NCI-H2227 treated with DMSO at 0.1 percent for 48 hours (cell line): ENCODE measurements around the gene AMBRA1.

Source experiments
- DNase-seq: peaks from one replicate; lab custom pipeline; 2025; lab: John Stamatoyannopoulos, UW

Gene AMBRA1

DNA sequence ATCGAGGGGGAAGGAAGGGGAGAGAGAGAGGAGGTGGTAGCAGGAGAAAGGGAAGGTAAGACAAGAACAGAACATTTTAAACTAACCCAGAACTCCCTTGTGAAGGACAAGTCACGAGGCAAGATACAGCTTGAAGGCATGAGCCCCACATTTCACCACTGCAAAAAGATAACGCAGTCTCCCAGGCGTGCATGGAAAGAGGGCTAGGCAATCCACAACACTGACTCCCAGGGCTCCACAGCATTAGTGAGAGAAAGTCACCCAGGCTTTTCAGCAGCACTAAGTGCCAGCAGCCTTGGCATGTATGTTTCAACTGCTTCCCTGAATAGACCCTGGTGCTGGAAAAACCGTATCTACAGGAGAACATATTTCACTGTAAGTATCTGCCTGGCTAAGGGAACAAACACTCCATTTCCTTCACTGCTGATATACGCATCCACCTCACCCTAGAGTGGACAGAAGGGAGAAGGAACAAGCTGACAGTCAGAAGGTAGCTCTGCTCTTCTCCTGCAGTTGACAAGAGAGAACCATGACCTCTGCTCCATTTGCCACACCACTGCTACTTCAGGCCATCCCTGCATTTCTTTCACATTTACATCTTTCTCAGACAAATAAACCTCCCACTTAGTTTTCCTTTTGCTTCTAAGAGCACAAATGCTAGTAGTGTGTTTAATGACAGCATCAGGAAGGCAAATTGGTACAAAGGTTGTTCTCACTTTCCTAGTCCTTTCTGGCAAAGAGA, 87.9 kb downstream of the AMBRA1 start:
- DNase-seq = no peak

DNA sequence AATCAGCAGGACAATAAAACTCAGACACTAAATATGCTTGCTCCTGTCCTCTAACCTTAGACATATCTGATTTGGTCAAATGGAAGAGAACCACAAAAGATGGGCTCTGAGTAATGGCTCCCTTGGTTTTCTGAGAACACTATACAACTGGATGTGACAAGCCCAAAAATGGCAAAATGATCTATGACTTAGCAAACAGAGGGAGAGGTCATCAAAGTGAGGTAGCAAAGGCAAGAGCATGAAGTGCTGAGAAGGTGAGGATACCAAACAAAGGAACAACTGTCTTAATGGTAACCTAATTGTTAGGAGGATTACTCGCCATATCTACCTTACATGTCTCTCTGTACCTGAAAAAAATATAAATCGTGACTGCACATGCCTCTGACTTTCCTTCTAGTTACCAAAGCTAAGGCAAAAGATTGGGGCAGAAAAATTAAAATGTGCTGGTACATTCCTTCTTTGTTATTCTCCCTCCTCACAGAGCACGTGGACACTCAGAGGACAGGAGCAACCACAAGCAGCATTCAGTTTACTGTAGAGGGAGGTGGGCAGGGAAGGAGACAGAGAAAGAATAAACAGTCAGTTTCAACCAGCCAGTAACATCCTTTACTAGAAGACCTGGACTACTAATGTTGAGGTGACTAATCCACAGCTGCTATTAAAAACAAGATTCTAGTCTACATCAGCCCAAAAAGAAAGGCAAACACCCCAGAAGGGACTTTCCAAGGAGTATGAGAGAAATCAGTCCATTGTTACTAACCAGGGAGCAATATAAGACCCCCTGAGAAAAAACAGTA, 88.8 kb downstream of the AMBRA1 start:
- DNase-seq = no peak

DNA sequence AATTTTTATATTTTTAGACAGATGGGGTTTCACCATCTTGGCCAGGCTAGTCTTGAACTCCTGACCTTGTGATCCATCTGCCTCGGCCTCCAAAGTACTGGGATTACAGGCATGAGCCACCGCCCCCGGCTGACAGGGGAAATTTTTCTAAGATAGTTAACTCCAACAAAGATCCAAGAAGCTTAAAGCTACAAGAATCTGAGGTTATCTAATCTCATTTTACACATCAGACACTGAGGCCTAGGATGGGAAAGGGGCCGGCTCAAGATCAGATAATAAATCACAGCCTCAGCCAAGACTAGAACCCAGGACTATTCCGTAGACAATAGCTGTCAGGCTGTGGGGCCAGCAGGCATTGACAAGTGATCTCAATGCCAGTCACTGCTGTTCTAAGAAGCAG, 94.0 kb downstream of the AMBRA1 start:
- DNase-seq = no peak

DNA sequence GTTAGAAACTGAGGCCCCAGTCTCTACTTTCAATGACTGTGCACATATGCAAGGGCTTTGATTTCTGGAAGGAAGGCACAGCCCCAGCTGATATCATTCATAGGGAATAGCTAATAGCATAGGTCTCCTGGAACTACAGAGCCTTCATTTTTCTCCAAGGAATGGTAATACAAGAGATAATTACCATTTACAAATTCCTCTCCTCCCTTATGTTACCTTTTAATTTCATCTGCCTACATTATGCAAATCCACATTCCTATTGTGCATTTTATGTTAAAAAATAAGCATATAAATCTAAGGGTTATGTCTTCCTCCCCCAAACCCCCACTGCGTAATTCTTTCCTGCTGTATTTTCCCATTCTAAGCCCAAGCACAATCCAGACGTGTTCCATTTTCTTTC, 94.9 kb downstream of the AMBRA1 start:
- DNase-seq = no peak

DNA sequence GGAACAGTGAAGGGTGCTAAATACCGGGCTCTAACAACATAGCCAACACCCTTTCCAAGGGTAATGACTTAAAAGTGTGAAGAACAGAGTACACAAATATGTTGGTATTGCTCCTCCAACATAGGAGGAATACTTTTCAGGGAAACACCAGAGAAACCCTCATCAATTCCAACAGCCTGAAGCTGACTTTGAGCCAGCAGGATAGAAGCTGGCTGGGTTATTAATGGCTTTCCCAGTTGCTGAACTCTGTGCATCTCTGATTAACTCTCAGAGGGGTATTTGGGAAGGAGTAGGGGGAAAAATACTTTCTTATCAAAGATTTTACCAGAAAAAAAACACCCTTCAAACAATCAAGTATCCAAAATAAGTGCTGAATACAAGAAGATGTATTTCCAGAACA, 95.6 kb downstream of the AMBRA1 start:
- DNase-seq = no peak

DNA sequence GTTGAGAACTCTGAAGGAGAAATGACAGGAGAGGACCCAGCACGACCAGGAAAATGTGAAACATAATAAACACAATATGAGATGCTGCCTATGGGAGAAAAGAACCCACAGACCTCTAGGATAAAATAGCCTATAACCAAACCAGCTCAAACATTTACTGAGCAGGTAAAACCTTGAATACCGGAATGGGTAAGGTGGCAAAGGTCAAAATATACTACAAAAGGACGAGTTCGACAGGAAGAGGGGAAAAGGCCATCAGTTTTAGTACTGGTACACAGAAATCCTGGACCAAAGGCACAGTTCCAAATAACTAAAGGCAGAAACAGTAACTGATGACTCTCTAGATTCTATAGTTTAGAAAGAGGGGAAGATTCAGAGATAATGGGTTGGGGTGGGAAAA, 96.3 kb downstream of the AMBRA1 start:
- no peak for DNase-seq

DNA sequence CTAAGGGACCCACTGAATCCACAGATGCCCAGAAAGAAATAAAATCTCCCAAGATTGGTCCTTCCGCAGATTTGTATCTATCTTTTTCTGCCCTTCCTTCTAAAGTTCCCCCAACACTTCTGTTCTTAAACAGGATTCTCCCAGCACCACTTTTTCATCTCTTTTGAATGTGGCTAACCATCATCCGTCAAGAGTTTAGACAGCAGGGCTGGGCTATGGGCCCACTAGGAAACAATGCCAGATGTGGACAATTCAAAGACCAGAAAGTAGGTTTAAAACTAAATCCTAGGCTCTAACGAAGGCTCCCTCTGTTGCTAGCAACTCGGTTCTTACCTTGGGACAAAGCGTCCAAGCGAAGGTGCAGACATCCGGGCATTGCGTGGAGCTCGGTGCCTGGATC, 100.0 kb downstream of the AMBRA1 start:
- DNase-seq = no peak

DNA sequence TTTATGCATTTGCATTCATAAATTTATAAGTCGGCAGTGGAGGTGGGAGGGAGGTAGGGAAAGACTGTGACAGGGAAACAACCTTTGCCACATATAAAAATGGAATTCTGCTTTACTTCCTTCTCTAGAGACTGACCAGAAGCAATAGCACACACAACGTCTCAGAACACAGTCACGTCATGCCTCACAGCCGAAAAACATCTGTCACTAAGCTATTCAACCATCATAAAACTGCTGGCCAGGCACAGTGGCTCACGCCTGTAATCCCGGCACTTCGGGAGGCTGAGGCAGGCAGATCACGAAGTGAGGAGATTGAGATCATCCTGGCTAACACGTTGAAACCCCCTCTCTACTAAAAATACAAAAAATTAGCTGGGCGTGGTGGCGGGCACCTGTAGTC, 101.3 kb downstream of the AMBRA1 start:
- DNase-seq = no peak

DNA sequence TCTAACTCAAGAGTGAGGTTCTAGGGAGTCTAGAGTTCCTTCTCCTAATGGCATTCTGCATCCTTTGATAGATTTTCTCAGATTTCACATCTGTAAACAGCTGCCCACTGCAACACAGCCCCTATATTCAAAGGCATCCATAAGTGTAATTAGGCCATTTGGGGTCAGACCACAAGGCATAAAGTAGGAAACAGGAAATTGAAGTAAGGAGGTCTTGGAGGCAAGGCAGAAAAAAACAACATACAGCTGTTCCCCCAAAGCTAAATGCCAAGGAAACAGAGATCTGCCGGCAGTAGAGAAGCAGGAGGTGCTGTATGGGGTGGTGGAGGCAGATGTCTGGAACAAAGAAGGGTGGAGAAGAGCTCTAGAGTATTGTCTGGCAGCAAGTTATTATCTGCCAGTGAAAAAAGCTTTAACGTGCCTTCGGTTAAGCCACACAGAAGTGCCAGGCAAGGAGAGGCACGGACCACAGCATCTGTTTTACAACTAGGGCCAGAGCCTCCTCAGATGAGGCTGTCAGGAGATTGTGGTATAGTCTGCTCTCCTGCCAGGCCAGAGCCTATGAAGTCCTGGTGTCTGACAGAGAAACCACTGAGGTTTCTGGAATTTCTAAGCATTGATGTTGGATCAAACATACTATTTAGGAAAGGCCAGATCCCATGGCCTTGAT, 102.0 kb downstream of the AMBRA1 start:
- DNase-seq = no peak

DNA sequence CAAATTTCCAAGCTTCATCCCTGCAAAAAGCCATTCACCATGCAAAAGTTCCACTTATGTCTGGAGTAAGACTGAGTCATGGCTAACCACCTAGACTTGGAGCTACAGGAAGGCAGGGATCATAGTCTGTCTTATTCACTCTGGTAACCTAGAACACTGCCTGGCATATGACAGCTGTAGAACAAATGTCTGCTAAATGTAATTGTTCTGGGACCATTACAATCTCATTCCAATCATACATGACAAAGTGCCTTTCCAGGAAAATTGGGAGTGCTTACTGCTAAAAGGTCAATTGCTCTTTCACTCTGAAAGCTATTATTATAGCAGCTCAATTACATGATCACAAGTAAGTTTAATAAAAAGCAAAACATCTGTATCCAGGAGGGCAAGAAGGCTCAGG, 103.2 kb downstream of the AMBRA1 start:
- peak; percentile 71 for DNase-seq

DNA sequence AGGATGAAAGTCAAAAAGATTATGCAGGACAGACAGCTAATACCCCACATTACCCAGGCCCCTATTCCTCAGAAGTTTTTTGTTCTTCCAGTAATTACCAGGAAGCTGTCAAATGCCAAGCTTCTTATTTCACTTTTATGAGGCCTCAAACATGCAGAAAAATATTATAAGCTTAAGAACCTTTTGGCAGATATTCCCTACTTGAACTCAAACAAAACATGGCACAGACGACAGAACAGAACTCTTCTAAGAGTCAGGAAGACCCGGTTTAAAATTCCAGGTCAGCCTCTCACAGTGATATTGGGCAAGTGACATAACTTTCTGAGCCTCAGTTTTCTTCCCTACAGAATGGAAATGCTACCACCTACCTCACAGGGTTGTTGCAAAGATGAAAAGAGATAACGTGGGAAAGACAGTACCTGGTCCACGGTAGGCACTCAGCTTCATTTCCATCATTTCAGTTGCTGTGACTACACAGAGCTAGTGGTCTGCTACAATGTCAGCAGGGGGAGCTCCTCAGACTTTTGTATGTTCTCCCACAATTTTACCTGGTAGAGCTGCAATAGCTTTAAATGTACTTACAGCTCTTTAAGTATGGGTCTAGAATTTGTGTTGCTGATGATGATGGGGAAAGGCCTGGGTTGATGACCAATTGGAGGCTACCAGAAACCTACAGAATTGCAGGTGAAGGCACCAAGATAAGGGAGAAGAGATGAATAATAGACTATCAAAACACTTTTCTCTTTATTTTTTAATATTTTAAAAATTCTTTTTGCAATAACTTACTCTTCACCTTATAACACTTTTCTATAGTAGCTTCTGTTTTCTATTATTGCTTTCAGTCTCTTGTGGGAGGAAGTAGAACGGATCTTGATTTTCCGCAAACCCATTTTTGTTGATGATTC, 103.9 kb downstream of the AMBRA1 start:
- DNase-seq = peak; percentile 66

DNA sequence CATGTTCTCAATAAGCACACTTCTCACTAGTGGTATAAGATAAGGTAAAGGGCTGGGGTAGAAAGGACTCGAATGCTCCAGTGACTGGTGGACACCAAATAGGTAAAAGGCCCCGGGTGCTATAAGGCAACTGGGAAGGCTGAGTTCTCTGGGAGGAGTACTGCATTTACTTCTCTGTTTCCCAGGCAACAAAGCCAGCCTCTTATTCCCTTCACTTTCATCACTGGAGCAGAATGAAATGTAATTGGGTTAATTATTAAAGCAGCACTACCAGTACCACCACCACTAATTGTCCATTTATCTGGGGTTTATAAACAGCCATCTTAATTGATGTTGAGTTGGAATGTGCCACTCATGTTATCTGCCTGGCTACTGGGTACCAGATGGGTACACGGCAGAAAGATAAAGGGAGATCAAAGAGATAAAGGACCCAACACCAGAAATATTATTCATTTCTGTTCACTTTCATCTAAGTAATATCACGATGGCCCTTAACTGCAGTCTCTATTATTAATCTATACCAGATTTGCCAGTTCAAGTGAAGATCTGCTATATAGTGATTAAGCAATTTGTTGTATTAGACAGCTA, 107.9 kb downstream of the AMBRA1 start:
- DNase-seq = no peak

DNA sequence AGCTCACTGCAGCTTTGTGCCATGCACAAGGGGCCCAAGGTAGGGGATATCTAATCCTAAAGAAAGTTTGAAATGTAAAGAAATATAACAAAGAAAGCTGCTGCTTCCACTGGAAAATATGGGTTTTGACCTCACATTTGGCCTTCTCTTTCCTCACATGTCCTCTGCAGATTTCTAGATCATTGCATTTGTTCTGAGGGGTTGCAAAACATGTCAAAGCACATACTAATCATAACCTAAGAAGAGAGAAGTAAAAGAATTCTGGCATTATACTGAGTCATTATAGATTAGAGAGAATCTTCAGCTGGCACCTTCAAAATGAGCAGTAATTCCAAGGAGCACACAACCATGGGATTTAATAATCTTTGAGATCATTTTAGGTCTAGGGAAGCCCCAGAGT, 109.7 kb downstream of the AMBRA1 start:
- no peak for DNase-seq

DNA sequence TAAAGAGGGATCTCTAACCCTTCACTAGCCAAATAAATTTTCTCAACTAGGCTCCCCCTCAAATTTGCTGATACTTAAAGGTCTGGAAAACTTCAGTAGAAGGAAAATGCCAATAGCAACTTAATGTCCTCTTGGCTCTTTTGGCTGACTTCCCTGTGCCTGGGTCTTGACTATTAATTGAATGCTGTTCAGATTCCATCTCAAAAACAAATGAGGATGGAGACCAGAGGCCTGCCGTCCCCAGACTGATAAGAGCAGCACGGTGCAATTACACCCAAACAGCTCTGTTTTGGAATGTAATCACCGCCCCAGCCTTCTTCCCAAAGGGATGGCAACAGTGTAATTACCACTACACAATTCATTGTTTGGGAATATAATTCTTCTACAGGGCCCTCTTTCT, 112.9 kb downstream of the AMBRA1 start:
- DNase-seq = peak; percentile 4

DNA sequence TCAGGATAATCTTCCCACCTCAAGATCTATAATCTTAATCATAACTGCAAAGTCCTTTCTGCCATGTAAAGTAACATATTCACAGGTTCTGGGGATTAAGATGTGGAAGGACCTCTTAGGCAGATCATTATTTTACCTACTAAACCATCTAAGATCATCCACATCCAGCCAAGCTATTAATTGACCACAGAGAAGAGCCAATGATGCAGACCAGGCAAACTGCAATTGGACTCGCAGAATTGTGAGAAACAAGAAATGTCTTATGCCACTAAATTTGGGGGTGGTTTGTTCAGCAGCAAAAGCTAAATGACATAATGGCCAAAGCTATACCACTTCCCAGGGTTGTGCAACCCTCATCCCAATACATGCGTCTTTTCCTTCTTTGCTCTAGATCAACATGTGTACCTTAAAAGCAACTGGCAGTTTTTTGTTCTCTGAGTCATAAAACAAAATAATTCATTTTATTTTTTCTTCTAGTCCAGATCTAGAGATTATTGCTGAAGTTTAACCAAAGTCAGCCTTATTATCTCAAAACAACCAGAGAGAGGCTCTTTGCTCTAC, 113.6 kb downstream of the AMBRA1 start:
- DNase-seq = no peak

DNA sequence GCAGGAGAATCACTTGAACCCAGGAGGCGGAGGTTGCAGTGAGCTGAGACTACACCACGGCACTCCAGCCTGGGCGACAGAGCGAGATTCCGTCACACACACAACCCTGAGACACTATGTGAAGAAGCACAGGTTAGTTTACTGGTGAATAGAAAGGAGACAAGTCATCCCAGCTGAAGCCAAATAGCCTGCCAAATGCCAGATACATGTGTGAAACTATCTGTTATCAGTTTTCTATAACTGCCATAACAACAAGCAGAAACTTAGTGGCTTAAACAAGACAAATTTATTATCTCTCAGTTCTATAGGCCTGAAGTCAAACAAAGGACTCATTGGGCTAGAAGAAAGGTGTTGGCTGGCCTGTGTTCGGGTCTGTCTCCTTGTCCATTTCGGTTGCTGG, 114.2 kb downstream of the AMBRA1 start:
- no peak for DNase-seq

DNA sequence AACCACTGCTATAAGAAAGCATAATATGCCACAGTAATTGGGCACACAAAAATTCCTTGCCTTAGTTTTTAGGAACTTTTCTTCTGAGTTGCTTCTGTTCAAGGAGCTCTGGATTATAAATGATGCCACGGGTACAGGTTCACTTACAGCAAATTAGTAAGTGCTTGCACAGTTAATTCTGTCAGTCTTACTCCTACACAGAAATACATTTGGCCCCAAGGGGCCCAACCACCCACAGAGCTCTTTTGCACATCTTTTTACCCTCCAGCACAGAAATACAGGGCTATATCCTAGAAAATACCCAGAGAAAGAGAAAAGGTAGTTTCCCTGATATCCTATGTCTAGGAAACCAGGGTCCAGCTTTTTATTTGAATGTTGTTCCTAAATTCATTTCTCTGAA, 115.6 kb downstream of the AMBRA1 start:
- DNase-seq = no peak

DNA sequence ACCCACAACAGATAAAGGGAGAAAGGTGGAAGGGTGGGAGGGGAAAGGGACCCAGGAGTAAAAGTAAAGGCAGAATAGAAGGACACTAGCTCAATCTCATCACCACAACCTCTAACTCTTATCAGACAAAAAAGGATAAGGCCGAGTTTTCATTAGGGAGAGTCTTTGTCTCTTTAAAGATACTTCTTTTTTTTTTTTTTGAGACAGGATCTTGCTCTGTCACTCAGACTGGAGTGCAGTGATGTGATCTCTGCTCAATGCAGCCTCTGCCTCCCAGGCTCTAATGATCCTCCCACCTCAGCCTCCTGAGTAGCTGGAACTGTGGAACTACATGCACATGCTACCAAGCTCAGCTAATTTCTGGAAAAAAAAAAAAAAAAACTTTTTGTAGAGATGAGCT, 116.7 kb downstream of the AMBRA1 start:
- DNase-seq = no peak

DNA sequence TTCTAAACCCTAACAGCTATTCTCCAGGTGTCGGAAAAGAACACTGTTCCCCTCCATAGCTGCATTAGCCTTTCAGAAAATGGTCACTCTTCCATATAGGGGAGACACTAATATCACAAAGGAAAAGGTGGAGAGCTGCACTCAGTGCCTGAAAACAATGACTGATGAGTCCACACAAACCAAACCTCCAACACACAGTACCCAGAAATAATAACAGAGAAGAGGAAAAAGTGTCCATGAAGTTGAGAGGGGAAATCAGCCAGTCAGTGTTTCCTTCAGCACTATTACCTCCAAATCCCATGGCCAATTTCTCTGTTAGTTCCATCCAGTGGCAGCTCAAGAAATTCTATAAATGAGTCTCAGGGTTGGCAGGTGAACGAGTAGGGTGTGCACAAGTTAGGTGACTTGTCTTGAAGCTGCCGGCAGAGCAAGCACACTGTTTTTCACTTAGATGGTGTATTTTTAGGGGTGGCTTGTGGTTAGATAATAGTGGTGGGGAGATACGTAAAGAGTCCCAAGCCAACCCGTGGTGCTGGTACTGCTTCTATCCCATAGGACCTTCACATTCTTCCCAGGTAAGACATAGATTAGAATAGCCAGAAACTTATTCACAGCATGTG, 117.8 kb downstream of the AMBRA1 start:
- DNase-seq = no peak

DNA sequence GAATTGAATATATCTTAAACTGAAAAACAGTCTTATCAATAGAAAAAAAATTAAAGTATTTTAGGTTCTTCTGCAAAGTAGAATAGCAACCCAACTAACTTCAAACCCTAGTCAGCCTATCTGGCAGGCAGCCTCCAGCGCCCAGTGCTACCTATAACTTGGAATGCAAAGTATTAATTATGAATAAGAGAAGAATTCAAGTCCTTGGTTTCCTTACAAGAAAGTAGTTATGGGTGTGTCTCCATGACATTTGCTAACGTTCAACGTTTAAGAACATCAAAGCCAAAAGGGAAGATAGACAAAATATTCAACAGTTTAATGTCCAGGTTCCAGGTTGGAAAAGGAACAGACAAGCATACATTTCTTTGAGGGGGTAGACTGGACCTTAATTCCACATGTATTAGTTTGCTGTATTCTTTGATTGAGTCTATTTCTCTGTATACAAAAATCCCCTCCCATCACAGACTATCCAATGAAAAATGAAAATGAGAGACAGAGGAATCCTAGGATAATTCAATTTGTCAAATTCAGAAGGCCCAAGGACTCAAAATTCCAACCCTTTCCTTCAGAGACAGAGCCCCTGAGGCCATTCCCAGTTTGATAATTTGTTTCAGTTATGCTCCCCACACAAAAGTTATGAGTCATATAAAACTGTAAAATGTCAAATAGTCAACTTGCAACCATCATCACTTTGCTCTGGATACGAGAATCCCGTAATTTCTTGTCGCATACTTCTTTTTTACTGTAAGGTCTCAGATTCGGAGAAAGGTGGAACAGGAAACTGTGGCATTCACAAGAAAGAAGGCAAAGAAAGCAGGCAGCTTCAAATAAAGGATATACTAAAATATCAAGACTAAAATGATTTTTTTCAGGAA, 118.5 kb downstream of the AMBRA1 start:
- no peak for DNase-seq
